ENCODE measurements around the gene STIM1.

DNA sequence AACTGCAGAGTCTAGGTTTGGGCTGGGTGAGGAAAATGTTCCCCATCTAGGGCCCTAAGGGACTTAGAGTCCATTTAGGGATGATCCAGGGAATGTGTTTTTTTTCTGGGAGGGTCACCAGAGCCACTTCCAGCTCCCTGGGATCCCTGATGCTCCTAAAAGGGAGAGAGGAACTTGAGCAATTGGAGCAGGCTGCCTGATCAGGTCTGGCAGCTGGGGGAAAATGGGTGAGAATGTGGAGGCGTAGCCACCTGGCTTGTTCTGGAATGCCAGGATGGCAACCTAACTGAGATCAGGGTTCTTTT, 45.9 kb upstream of the STIM1 start:
- TF ChIP-seq CTCF (IDR thresholded peaks at IDR 0.05) = no peak
- TF ChIP-seq EP300 (IDR thresholded peaks at IDR 0.05) = no peak
- TF ChIP-seq POLR2A (IDR thresholded peaks at IDR 0.05) = no peak

All from gastroesophageal sphincter (tissue), 3 donors.